WI38 (cell line): ENCODE results near the gene ZMYND10.

ENCODE experiments used
- H3K4me3 ChIP-seq: 2 replicates; pipeline ENCODE4 v1.5.1; 2011; ENCODE audit warnings: low read depth, mild to moderate bottlenecking, control low read depth, low read length
- CTCF ChIP-seq: IDR thresholded peaks from 2 replicates; pipeline ENCODE4 v1.5.1; 2012; ENCODE audit warnings: low read depth, mild to moderate bottlenecking, control low read depth, low read length

ZMYND10 gene

GRCh38 chr3:50345586-50346234, at the start of gene ZMYND10:
ZMYND10 (minus strand) TSS chr3:50345732; CDS start chr3:50345579, 153 bp downstream.
- H3K4me3 ChIP-seq, result peak within 1 kb of the TSS; percentile 54
- no peak for TF ChIP-seq CTCF

GRCh38 chr3:50393061-50393460, 47.5 kb upstream of the ZMYND10 start:
- TF ChIP-seq CTCF, result no peak
- H3K4me3 ChIP-seq, result no peak overlapping the region

- H3K4me3 ChIP-seq, result no peak overlapping the region
- no peak for TF ChIP-seq CTCF
Observed at GRCh38 chr3:50392101-50392715, 46.7 kb upstream of the ZMYND10 start.

- H3K4me3 ChIP-seq, result no peak overlapping the region
- TF ChIP-seq CTCF, result no peak
Observed at GRCh38 chr3:50390508-50391224, 45.1 kb upstream of the ZMYND10 start.

- no peak overlapping the region for H3K4me3 ChIP-seq
- TF ChIP-seq CTCF, result no peak
Observed at GRCh38 chr3:50389414-50389767, 43.9 kb upstream of the ZMYND10 start.

- no peak for TF ChIP-seq CTCF
- no peak overlapping the region for H3K4me3 ChIP-seq
Observed at GRCh38 chr3:50388720-50389413, 43.3 kb upstream of the ZMYND10 start.
